ENCODE results near the gene IFNLR1.

Gene IFNLR1

GRCh38 chr1:24147194-24147593 is 39.9 kb downstream of the IFNLR1 start:
- no peak for DNase-seq
- H3K4me1 ChIP-seq (ENCODE audit: control extremely low read depth in 1 of 4, control insufficient read depth in 4 of 4, insufficient read depth in 4 of 4, low read length in 3 of 4) = peaks cover 0 to 12% (median 5%) of the 10 kb centered on the region in 4 experiments
- no peaks in the 10 kb centered on the region for H3K9me3 ChIP-seq (ENCODE audit: control extremely low read depth in 1 of 5, control insufficient read depth in 4 of 5, insufficient read depth in 2 of 5, low read depth in 1 of 5, low read length in 4 of 5)
- 97% methylated on average over 9 of the region's 9 CpGs for WGBS (ENCODE audit: insufficient coverage)
- no peaks in the 10 kb centered on the region for H3K36me3 ChIP-seq (ENCODE audit: control insufficient read depth in 4 of 4, insufficient read depth in 4 of 4, low read length in 3 of 4)
- H3K4me3 ChIP-seq (ENCODE audit: control insufficient read depth in 1 of 7, extremely low read depth in 1 of 7, insufficient read depth in 4 of 7, low read depth in 2 of 7, low read length in 6 of 7) = no peak overlapping the region
- no peak overlapping the region for H3K27ac ChIP-seq (ENCODE audit: insufficient read depth in 1 of 2, low read depth in 1 of 2, low read length in 2 of 2, poor library complexity in 1 of 2, severe bottlenecking in 2 of 2)
- ChIA-PET POLR2A (no interaction called here), CTCF (interaction anchor here (1.0 to 1.5 kb wide), 4 partner anchors 11 to 246 kb away, joined by 3 to 6 read pairs (median 4); no protein-coding TSS in a partner anchor)
- peaks cover 2 to 29% (median 17%) of the 10 kb centered on the region in 5 experiments for H3K27me3 ChIP-seq (replicated peaks in 2 of 5; ENCODE audit: control insufficient read depth in 4 of 5, insufficient read depth in 5 of 5, low read length in 4 of 5)

GRCh38 chr1:24142546-24143534 is 44.2 kb downstream of the IFNLR1 start, which contains the start of gene IL22RA1:
TSS of gene IL22RA1 (minus strand) at chr1:24143140. CDS start at chr1:24143082, 58 bp downstream.
- ChIA-PET POLR2A (no interaction called here), CTCF (interaction anchor here (2.3 kb wide), 1 partner anchor 7 kb away, joined by 7 read pairs; no protein-coding TSS in a partner anchor)
- H3K4me3 ChIP-seq (ENCODE audit: control insufficient read depth in 1 of 7, extremely low read depth in 1 of 7, insufficient read depth in 4 of 7, low read depth in 2 of 7, low read length in 6 of 7) = no peak within 1 kb of the TSS
- no peak within 1 kb of the TSS for H3K27ac ChIP-seq (ENCODE audit: insufficient read depth in 1 of 2, low read depth in 1 of 2, low read length in 2 of 2, poor library complexity in 1 of 2, severe bottlenecking in 2 of 2)
- H3K36me3 ChIP-seq (ENCODE audit: control insufficient read depth in 4 of 4, insufficient read depth in 4 of 4, low read length in 3 of 4) = no peaks in the 10 kb centered on the region
- 85% methylated on average over 13 of the region's 22 CpGs for WGBS (ENCODE audit: insufficient coverage)
- H3K9me3 ChIP-seq (ENCODE audit: control extremely low read depth in 1 of 5, control insufficient read depth in 4 of 5, insufficient read depth in 2 of 5, low read depth in 1 of 5, low read length in 4 of 5) = no peaks in the 10 kb centered on the region
- H3K27me3 ChIP-seq (replicated peaks in 2 of 5; ENCODE audit: control insufficient read depth in 4 of 5, insufficient read depth in 5 of 5, low read length in 4 of 5) = peaks cover 0 to 4% (median 0%) of the 10 kb centered on the region in 5 experiments
- no peaks in the 10 kb centered on the region for H3K4me1 ChIP-seq (ENCODE audit: control extremely low read depth in 1 of 4, control insufficient read depth in 4 of 4, insufficient read depth in 4 of 4, low read length in 3 of 4)
- no peak for DNase-seq

GRCh38 chr1:24141311-24141997 is 45.6 kb downstream of the IFNLR1 start:
- Histone ChIP-seq H3K9me3 (ENCODE audit: control extremely low read depth in 1 of 5, control insufficient read depth in 4 of 5, insufficient read depth in 2 of 5, low read depth in 1 of 5, low read length in 4 of 5) (no peaks in the 10 kb centered on the region), H3K36me3 (ENCODE audit: control insufficient read depth in 4 of 4, insufficient read depth in 4 of 4, low read length in 3 of 4) (no peaks in the 10 kb centered on the region), H3K27me3 (replicated peaks in 2 of 5; ENCODE audit: control insufficient read depth in 4 of 5, insufficient read depth in 5 of 5, low read length in 4 of 5) (peaks cover 0 to 4% (median 0%) of the 10 kb centered on the region in 5 experiments), H3K27ac (ENCODE audit: insufficient read depth in 1 of 2, low read depth in 1 of 2, low read length in 2 of 2, poor library complexity in 1 of 2, severe bottlenecking in 2 of 2) (no peak overlapping the region), H3K4me1 (ENCODE audit: control extremely low read depth in 1 of 4, control insufficient read depth in 4 of 4, insufficient read depth in 4 of 4, low read length in 3 of 4) (no peaks in the 10 kb centered on the region), H3K4me3 (ENCODE audit: control insufficient read depth in 1 of 7, extremely low read depth in 1 of 7, insufficient read depth in 4 of 7, low read depth in 2 of 7, low read length in 6 of 7) (no peak overlapping the region)
- no peak for DNase-seq
- 100% methylated on average over 3 of the region's 10 CpGs for WGBS (ENCODE audit: insufficient coverage)
- POLR2A ChIA-PET = no interaction called here
- CTCF ChIA-PET = interaction anchor here (2.3 kb wide), 1 partner anchor 9 kb away, joined by 7 read pairs; no protein-coding TSS in a partner anchor

GRCh38 chr1:24140741-24141181 is 46.3 kb downstream of the IFNLR1 start:
- Histone ChIP-seq H3K27me3 (replicated peaks in 2 of 5; ENCODE audit: control insufficient read depth in 4 of 5, insufficient read depth in 5 of 5, low read length in 4 of 5) (peaks cover 0 to 4% (median 0%) of the 10 kb centered on the region in 5 experiments), H3K4me3 (ENCODE audit: control insufficient read depth in 1 of 7, extremely low read depth in 1 of 7, insufficient read depth in 4 of 7, low read depth in 2 of 7, low read length in 6 of 7) (no peak overlapping the region), H3K4me1 (ENCODE audit: control extremely low read depth in 1 of 4, control insufficient read depth in 4 of 4, insufficient read depth in 4 of 4, low read length in 3 of 4) (no peaks in the 10 kb centered on the region), H3K9me3 (ENCODE audit: control extremely low read depth in 1 of 5, control insufficient read depth in 4 of 5, insufficient read depth in 2 of 5, low read depth in 1 of 5, low read length in 4 of 5) (no peaks in the 10 kb centered on the region), H3K27ac (ENCODE audit: insufficient read depth in 1 of 2, low read depth in 1 of 2, low read length in 2 of 2, poor library complexity in 1 of 2, severe bottlenecking in 2 of 2) (no peak overlapping the region), H3K36me3 (ENCODE audit: control insufficient read depth in 4 of 4, insufficient read depth in 4 of 4, low read length in 3 of 4) (no peaks in the 10 kb centered on the region)
- DNase-seq = no peak
- WGBS (ENCODE audit: insufficient coverage) = 87% methylated on average over 12 of the region's 17 CpGs
- ChIA-PET POLR2A (no interaction called here), CTCF (interaction anchor here (0.6 to 2.3 kb wide), 3 partner anchors 8 to 62 kb away, joined by 3 to 7 read pairs (median 4); no protein-coding TSS in a partner anchor)

- CTCF ChIA-PET = interaction anchor here (0.6 to 2.3 kb wide), 4 partner anchors 9 to 61 kb away, joined by 3 to 7 read pairs (median 4); no protein-coding TSS in a partner anchor
- Histone ChIP-seq H3K27ac (ENCODE audit: insufficient read depth in 1 of 2, low read depth in 1 of 2, low read length in 2 of 2, poor library complexity in 1 of 2, severe bottlenecking in 2 of 2) (no peak overlapping the region), H3K27me3 (replicated peaks in 2 of 5; ENCODE audit: control insufficient read depth in 4 of 5, insufficient read depth in 5 of 5, low read length in 4 of 5) (peaks cover 0 to 4% (median 0%) of the 10 kb centered on the region in 5 experiments), H3K4me3 (ENCODE audit: control insufficient read depth in 1 of 7, extremely low read depth in 1 of 7, insufficient read depth in 4 of 7, low read depth in 2 of 7, low read length in 6 of 7) (no peak overlapping the region), H3K9me3 (ENCODE audit: control extremely low read depth in 1 of 5, control insufficient read depth in 4 of 5, insufficient read depth in 2 of 5, low read depth in 1 of 5, low read length in 4 of 5) (peaks cover 0 to 4% (median 0%) of the 10 kb centered on the region in 5 experiments), H3K36me3 (ENCODE audit: control insufficient read depth in 4 of 4, insufficient read depth in 4 of 4, low read length in 3 of 4) (no peaks in the 10 kb centered on the region), H3K4me1 (ENCODE audit: control extremely low read depth in 1 of 4, control insufficient read depth in 4 of 4, insufficient read depth in 4 of 4, low read length in 3 of 4) (no peaks in the 10 kb centered on the region)
- POLR2A ChIA-PET = no interaction called here
- no peak for DNase-seq
- WGBS (ENCODE audit: insufficient coverage) = 100% methylated on average over 7 of the region's 11 CpGs
Measured at GRCh38 chr1:24139841-24140425, 47.2 kb downstream of the IFNLR1 start.

- H3K9me3 ChIP-seq (ENCODE audit: control extremely low read depth in 1 of 5, control insufficient read depth in 4 of 5, insufficient read depth in 2 of 5, low read depth in 1 of 5, low read length in 4 of 5) = peaks cover 0 to 4% (median 0%) of the 10 kb centered on the region in 5 experiments
- peaks cover 0 to 4% (median 0%) of the 10 kb centered on the region in 5 experiments for H3K27me3 ChIP-seq (replicated peaks in 2 of 5; ENCODE audit: control insufficient read depth in 4 of 5, insufficient read depth in 5 of 5, low read length in 4 of 5)
- ChIA-PET POLR2A (no interaction called here), CTCF (interaction anchor here (1.0 kb wide), 1 partner anchor 11 kb away, joined by 3 read pairs; no protein-coding TSS in a partner anchor)
- no peak for DNase-seq
- no peaks in the 10 kb centered on the region for H3K4me1 ChIP-seq (ENCODE audit: control extremely low read depth in 1 of 4, control insufficient read depth in 4 of 4, insufficient read depth in 4 of 4, low read length in 3 of 4)
- no peak overlapping the region for H3K4me3 ChIP-seq (ENCODE audit: control insufficient read depth in 1 of 7, extremely low read depth in 1 of 7, insufficient read depth in 4 of 7, low read depth in 2 of 7, low read length in 6 of 7)
- WGBS (ENCODE audit: insufficient coverage) = 100% methylated on average over 1 of the region's 2 CpGs
- no peaks in the 10 kb centered on the region for H3K36me3 ChIP-seq (ENCODE audit: control insufficient read depth in 4 of 4, insufficient read depth in 4 of 4, low read length in 3 of 4)
- no peak overlapping the region for H3K27ac ChIP-seq (ENCODE audit: insufficient read depth in 1 of 2, low read depth in 1 of 2, low read length in 2 of 2, poor library complexity in 1 of 2, severe bottlenecking in 2 of 2)
Measured at GRCh38 chr1:24139222-24139489, 47.9 kb downstream of the IFNLR1 start.
